HG03521 (cell line): Measurements from ENCODE around the gene TWSG1.

Experiments used
- ATAC-seq: cut with Tn5 transposase; IDR thresholded peaks from one replicate; pipeline ENCODE4 v1.9.1; 2021; ENCODE audit warnings: mild to moderate bottlenecking, moderate library complexity; ENCODE audit not compliant: unreplicated experiment

The TWSG1 gene

DNA sequence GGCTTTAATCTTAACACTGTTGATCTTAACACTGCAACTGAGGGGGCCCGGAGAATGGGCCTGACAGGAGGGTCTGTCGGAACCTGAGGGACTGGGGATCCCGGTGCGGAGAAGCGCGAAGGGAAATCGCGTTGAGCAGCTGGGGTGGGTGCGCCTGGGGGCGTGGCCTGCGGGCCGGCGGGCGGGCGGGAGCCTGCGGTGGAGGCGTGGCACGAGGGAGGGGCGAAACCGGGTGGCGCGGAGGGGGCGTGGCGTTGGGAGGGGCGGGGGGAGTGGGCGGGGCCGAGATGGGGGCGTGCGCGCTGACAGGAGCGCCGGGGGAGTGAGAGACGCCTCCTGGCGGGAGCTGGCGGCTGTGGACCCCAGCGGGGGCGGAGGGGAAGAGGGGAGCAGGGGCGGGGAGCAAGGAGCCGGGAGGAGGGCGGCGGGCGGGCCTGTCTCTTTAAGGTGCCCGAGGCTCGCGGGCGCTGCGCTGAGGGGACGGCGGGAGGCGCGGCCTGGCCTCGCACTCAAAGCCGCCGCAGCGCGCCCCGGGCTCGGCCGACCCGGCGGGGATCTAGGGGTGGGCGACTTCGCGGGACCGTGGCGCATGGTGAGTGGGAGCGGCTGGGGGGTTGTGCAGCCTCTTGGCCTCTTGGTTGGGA lies at the start of gene TWSG1:
Gene TWSG1 (plus strand): TSS at position 445 of the 644 bp plus-strand sequence. CDS start 2,457 bp downstream, outside the sequence.
- ATAC-seq = peak; percentile 82

- no peak for ATAC-seq
Measured at GRCh38 chr18:9285604-9286003, 49.0 kb upstream of the TWSG1 start.

DNA sequence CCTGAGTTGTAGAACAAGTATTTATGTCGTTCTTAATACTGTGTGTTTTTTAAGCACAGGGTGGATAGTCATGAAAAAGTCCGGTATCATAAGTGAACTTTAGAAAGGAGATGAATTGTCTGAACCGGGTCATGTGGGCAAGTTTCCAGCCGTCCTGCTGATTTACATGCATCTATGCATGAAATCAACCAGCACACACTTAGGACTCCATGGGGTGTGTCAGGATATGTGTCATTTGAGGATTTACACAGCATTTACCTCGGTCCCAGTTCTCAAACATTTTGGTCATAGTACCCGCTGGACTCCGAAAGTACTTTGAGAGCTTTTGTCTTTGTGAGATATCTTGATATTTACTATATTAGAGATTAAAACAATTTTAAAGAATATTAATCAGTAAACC lies 47.5 kb upstream of the TWSG1 start:
- no peak for ATAC-seq

DNA sequence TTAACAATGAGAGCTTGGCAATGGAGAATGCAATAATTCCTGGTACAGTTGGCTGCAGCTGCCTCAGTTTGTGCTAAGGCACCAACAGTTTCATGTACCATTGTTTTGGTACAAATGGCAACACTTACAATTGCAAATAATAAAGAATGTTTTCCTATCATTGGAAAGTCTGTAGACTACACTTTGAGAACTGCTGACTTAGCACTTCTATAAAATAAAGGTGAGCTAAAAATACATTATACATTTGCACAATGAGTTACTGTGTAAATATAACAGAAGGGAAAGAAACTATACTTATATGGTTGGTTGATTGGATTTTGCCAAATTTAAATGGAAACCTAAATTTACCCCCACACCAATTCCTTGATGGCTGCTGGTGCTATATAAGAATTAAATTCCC lies 44.9 kb upstream of the TWSG1 start:
- no peak for ATAC-seq

- no peak for ATAC-seq
Measured at GRCh38 chr18:9290156-9290555, 44.4 kb upstream of the TWSG1 start.

DNA sequence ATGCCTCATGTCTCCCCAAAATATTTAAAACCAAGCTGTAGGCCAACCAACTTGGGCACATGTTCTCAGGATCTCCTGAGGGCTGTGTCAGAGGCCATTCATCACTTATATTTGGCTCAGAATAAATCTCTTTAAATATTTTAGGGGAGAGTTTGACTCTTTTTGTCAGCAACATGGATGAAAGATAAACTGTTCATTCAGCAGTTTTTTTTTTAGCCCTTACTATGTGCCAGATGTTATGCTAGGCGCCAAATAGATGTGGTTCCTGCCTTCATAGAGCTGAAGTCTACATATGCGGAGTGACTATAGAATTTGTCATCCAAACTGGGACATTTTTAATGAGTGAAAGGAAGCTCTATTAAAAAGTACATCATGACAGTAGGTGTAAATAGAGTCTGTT lies 42.5 kb upstream of the TWSG1 start:
- ATAC-seq = no peak

DNA sequence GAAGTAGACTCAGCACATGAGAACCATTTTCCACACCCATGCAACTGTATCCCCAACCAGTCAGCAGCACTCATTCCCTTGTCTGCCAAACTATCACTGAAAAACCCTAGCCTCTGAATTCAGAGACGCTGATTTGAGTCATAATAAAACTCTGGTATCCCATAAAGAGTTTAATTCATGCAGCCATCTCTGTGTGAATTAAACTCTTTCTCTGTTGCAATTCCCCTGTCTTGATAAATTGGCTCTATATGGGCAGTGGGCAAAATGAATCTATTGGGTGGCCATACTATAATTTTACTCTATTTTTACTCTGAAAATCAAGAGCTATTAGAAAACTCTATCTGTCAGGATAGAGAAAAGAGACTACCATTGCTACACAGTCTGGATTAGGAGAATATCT lies 40.6 kb upstream of the TWSG1 start:
- no peak for ATAC-seq

GRCh38 chr18:9296233-9297006 lies 38.2 kb upstream of the TWSG1 start:
- ATAC-seq = no peak

DNA sequence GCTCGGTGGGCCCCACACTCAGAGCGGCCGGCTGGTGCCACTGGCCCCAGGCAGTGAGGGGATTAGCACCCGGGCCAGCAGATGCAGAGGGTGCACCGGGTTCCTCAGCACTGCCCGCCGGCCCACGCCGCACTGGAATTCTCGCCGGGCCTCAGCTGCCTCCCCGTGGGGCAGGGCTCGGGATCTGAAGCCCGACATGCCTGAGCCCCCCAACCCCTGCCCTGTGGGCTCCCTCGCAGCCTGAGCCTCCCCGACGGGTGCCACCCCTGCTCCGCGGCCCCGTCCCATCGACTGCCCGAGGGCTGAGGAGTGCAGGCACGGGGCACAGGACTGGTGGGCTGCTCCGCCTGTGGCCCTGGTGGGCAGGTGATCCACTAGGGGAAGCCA lies 37.6 kb upstream of the TWSG1 start:
- no peak for ATAC-seq

DNA sequence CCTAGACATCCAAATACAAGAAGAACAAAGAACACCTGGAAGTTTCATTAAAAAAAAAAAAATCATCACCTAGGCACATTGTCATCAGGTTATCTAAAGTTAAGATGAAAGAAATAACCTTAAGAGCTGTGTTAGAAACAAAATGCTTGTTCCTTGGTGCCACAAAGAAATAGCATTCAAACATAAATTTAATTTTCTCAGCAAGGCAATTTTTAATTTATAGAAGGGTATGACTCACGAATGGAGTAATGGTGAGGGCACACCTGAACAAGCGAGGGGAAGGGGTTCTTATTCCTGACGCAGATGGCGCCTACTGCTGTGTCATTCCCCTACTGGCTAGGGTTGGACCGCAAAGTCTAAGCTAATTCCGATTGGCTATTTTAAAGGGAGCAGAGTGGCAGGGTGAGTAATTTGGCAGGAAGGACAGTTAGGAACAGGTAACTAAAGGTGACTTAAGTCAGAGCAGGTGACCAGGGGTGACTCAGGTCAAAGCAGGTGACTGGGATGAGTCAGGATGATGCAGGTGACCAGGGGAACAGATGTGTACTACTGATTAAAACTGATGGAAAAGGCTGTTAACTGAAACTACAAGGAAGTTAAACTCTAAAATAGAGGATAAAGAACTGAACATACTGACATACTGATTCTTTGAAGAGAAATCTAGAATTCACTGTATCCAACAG lies 30.0 kb upstream of the TWSG1 start:
- no peak for ATAC-seq

GRCh38 chr18:9319333-9319732 lies 15.2 kb upstream of the TWSG1 start:
- ATAC-seq = no peak

DNA sequence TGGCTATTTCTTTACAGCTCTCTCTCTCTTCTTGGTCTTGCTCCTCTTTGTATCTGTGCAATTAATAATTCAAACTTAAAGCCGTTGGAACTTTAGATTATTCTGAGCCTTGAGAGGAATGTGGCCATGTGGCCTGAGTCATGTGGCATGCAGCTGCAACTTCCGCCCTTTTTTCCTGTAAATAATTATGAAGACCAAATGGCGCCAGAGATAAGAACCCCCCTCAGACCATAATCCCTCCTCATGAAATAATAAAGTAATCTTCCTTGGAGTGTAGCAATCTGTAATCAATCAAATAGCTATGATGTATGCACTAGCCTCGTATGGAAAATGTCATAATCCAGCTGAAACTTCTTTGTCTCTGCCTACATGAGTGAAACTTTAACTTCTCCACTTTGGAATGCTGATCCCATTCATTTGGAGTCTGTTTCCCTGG lies 13.5 kb upstream of the TWSG1 start:
- ATAC-seq = no peak

DNA sequence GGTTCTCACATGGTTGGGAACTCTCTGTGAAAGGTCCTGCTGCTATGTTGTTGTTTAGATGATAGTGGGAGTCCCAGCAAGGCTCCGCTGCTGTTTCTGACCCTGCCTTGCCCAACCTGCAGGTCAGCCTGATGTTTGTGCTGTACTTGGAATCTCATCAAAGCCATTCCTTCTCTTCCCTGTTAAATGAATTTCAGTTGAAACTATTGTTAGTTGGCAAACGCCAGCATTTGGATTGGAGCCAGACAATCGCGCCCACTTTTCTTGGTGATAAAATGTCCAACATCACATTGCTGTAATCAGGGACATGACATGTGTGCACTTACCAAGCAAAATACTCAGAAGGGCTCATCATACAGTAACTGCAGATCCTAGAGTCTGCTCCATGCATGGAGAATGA lies 12.8 kb upstream of the TWSG1 start:
- ATAC-seq = no peak

GRCh38 chr18:9322744-9323143 lies 11.8 kb upstream of the TWSG1 start:
- no peak for ATAC-seq

DNA sequence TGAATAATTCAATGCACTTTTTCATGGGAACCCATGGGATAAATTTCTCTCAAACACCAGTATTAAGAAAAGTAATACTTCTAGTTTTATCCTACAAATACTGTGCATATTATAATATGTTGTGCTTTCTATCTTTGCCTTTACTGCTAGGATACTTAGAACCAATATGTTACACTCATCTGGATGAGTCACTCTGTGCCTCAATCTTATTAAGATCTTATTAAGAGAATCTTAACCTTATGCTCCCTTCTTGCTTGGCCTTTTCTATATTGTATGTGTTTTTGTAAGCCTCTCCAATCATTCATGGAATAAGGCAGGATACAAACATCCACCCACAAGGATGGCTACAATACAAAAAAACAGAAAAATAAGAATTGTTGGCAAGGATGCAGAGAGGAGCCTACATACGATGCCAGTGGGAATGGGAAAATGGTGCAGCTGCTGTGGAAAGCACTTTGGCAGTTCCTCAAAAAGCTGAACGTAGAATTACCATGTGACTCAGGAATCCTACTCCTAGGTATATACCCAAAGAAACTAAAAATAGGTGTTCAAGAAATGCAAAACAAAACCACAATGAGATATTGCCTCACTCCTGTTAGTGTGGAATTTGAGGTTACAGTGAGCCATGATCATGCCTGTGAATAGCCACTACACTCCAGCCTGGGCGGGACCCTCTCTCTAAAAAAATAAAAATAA lies 10.7 kb upstream of the TWSG1 start:
- ATAC-seq = no peak

DNA sequence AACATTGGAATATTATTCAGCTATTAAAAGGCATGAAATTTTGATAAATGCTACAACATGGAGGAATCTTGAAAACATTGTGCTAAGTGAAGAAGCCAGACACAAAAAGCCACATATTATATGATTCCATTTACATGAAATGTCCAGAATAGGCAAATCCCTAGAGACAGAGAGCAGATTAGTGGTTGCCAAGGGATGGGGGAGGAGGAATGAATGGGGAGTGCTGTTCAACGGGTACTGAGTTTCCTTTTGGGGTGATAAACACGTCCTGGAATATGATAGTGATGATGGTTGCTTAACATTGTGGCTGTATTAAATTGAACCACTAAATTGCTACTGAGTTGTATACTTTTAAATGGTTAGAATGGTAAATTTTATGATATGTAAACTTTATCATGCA lies 8.9 kb upstream of the TWSG1 start:
- ATAC-seq = no peak

GRCh38 chr18:9328776-9329175 lies 5.8 kb upstream of the TWSG1 start:
- ATAC-seq = no peak

- no peak for ATAC-seq
Measured at GRCh38 chr18:9329471-9329870, 5.1 kb upstream of the TWSG1 start.

GRCh38 chr18:9330419-9330818 lies 4.2 kb upstream of the TWSG1 start:
- ATAC-seq = no peak

GRCh38 chr18:9333441-9334328 lies 888 bp upstream of the TWSG1 start:
- no peak for ATAC-seq
